H1 (cell line): ENCODE data around the gene MLC1. TPM values are rescaled to one million over a fixed set of nuclear protein-coding genes. Genes with fewer than 3 reads are reported as not detected.

Experiments
- CHD1 ChIP-seq: IDR thresholded peaks from 2 replicates; pipeline ENCODE4 v1.6.1; 2012; ENCODE audit warnings: low read depth, low read length, improper control_type of control experiment
- CTCF ChIP-seq, 3 experiments: IDR thresholded peaks; 1 replicate in 2 of 3; 2 replicates in 1 of 3; pipeline versions ENCODE4 v1.5.1 to v1.6.1; 2011; ENCODE audit warnings: low read length in 3 of 3, mild to moderate bottlenecking in 3 of 3, inconsistent platforms in 2 of 3, low read depth in 1 of 3, moderate library complexity in 1 of 3; ENCODE audit not compliant: insufficient read depth in 1 of 3; ENCODE audit errors: control extremely low read depth in 1 of 3
- SRF ChIP-seq: IDR thresholded peaks from 2 replicates; pipeline ENCODE4 v1.6.1; 2011; ENCODE audit warnings: mild to moderate bottlenecking, low read depth, low read length, moderate library complexity
- TAF7 ChIP-seq: optimal IDR thresholded peaks from 2 replicates; pipeline ENCODE3; 2011; ENCODE audit warnings: low read depth, mild to moderate bottlenecking, inconsistent platforms, low read length, moderate library complexity, borderline replicate concordance
- TCF12 ChIP-seq: IDR thresholded peaks from 2 replicates; pipeline ENCODE4 v1.6.1; 2011; ENCODE audit warnings: low read depth, mild to moderate bottlenecking, low read length
- polyA plus RNA-seq, 7 experiments: library from polyadenylated mRNA; depleted of rRNA in 3 of 7; stranded (reverse) in 5 of 7; unstranded in 2 of 7; fragments of >200 nt in 5 of 7; fragments of 200-250 nt in 2 of 7; gene quantifications; 1 replicate in 5 of 7; 2 replicates in 1 of 7; 4 replicates in 1 of 7; pipeline versions ENCODE4 v1.2.1 to v1.2.3, GENCODE V29; 2011 to 2013; ENCODE audit warnings: missing spikeins in 2 of 7, mixed read lengths in 2 of 7
- total RNA-seq: library from RNA; stranded (reverse); fragmentation: NEBNext Ultra II Directional; extraction: Animal tissue kit (Norgen Biotek cat#: 25700); gene quantifications from 2 replicates; pipeline ENCODE4 v1.2.1, GENCODE V29; 2021
- TF ChIP-seq, protein P1 (sequence below): fragments of 300-600 bp; sonication (generic); IDR thresholded peaks from 2 replicates; pipeline ENCODE4 v1.7.1; 2012; ENCODE audit warnings: low read length, moderate library complexity, mild to moderate bottlenecking, inconsistent platforms; ENCODE audit not compliant: insufficient replicate concordance

The MLC1 gene
- total and polyA plus RNA-seq, 2 of the 8 experiments (the other 6 are each of a cell fraction or from before 2014, with no cell fraction given) = 0.20 TPM; not detected in 1

DNA sequence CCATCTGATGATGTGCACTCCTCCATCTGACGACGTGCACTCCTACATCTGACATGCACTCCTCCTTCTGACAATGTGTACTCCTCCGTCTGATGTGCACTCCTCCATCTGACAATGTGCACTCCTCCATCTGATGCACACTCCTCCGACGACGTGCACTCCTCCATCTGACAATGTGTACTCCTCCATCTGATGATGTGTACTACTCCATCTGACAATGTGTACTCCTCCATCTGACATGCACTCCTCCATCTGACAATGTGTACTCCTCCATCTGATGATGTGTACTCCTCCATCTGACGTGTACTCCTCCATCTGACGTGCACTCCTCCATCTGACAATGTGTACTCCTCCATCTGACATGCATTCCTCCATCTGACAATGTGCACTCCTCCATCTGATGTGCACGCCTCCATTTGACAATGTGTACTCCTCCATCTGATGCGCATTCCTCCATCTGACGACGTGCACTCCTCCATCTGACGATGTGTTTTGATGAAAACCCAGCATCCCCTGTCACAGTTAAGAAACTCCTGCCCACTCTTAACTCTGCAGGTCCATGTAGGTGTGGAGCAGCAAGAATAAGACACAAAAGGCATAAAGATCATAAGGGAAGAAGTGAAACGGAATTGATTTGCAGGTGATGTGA is 62.9 kb downstream of the MLC1 start (continued):
- TF ChIP-seq CTCF (IDR thresholded peaks at IDR 0.05; ENCODE audit: control extremely low read depth in 1 of 3, insufficient read depth in 1 of 3, low read depth in 1 of 3, low read length in 3 of 3) = no peak
- TF ChIP-seq SRF = no peak
- TF ChIP-seq, protein P1, sequence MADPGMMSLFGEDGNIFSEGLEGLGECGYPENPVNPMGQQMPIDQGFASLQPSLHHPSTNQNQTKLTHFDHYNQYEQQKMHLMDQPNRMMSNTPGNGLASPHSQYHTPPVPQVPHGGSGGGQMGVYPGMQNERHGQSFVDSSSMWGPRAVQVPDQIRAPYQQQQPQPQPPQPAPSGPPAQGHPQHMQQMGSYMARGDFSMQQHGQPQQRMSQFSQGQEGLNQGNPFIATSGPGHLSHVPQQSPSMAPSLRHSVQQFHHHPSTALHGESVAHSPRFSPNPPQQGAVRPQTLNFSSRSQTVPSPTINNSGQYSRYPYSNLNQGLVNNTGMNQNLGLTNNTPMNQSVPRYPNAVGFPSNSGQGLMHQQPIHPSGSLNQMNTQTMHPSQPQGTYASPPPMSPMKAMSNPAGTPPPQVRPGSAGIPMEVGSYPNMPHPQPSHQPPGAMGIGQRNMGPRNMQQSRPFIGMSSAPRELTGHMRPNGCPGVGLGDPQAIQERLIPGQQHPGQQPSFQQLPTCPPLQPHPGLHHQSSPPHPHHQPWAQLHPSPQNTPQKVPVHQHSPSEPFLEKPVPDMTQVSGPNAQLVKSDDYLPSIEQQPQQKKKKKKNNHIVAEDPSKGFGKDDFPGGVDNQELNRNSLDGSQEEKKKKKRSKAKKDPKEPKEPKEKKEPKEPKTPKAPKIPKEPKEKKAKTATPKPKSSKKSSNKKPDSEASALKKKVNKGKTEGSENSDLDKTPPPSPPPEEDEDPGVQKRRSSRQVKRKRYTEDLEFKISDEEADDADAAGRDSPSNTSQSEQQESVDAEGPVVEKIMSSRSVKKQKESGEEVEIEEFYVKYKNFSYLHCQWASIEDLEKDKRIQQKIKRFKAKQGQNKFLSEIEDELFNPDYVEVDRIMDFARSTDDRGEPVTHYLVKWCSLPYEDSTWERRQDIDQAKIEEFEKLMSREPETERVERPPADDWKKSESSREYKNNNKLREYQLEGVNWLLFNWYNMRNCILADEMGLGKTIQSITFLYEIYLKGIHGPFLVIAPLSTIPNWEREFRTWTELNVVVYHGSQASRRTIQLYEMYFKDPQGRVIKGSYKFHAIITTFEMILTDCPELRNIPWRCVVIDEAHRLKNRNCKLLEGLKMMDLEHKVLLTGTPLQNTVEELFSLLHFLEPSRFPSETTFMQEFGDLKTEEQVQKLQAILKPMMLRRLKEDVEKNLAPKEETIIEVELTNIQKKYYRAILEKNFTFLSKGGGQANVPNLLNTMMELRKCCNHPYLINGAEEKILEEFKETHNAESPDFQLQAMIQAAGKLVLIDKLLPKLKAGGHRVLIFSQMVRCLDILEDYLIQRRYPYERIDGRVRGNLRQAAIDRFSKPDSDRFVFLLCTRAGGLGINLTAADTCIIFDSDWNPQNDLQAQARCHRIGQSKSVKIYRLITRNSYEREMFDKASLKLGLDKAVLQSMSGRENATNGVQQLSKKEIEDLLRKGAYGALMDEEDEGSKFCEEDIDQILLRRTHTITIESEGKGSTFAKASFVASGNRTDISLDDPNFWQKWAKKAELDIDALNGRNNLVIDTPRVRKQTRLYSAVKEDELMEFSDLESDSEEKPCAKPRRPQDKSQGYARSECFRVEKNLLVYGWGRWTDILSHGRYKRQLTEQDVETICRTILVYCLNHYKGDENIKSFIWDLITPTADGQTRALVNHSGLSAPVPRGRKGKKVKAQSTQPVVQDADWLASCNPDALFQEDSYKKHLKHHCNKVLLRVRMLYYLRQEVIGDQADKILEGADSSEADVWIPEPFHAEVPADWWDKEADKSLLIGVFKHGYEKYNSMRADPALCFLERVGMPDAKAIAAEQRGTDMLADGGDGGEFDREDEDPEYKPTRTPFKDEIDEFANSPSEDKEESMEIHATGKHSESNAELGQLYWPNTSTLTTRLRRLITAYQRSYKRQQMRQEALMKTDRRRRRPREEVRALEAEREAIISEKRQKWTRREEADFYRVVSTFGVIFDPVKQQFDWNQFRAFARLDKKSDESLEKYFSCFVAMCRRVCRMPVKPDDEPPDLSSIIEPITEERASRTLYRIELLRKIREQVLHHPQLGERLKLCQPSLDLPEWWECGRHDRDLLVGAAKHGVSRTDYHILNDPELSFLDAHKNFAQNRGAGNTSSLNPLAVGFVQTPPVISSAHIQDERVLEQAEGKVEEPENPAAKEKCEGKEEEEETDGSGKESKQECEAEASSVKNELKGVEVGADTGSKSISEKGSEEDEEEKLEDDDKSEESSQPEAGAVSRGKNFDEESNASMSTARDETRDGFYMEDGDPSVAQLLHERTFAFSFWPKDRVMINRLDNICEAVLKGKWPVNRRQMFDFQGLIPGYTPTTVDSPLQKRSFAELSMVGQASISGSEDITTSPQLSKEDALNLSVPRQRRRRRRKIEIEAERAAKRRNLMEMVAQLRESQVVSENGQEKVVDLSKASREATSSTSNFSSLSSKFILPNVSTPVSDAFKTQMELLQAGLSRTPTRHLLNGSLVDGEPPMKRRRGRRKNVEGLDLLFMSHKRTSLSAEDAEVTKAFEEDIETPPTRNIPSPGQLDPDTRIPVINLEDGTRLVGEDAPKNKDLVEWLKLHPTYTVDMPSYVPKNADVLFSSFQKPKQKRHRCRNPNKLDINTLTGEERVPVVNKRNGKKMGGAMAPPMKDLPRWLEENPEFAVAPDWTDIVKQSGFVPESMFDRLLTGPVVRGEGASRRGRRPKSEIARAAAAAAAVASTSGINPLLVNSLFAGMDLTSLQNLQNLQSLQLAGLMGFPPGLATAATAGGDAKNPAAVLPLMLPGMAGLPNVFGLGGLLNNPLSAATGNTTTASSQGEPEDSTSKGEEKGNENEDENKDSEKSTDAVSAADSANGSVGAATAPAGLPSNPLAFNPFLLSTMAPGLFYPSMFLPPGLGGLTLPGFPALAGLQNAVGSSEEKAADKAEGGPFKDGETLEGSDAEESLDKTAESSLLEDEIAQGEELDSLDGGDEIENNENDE = no peak
- no peak for TF ChIP-seq CHD1
- TF ChIP-seq TCF12 = no peak
- TF ChIP-seq TAF7 = no peak
